HT1080 (cell line): ENCODE measurements around the gene PTPRD. TPM values are rescaled to one million over a fixed set of nuclear protein-coding genes. Genes with fewer than 3 reads are reported as not detected.
"Not testable (repeated sequence)": the region's sequence is repeated elsewhere in the genome, so short reads cannot be mapped to it uniquely, and the experiment has no call there.

Source experiments
- DNase-seq: peaks from one replicate; pipeline ENCODE4 v3.0.0-alpha.2; 2015; ENCODE audit warnings: low read depth
- total RNA-seq: library from RNA; depleted of rRNA; stranded (reverse); fragments of >200 nt; shearing (Covaris generic); gene quantifications from 2 replicates; pipeline ENCODE4 v1.2.3, GENCODE V29; 2014

Gene PTPRD
- total RNA-seq, 1 experiment from 2014 or later = 9.6 TPM

DNA sequence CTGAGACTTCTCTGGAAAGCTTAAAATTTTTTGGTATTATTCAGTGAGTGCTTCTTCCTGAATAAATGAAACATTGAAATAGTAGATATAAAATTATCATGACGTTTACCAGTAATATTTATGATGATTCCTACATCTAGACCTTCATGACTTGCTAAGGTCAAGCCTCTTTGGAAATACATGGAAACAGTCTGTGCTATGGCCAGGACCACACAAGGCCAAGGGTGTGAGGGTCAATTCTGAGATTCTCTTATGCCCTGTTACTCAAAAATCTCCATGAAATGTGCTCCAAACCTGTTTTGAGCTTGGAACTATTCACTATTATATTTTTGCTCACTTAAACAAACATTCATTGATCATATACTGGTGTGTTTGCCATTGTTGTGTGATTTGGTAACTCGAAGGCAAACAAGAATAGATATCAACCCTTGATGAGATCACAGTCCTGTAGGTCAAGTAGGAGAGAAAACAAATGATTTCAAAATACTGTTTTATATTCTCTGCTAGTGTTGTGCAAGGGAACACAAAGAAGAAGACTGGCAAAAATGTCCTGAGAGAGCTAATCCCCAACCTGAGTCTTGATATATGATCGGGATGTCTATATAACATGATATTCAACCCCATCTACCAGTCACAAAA is 1558.3 kb downstream of the PTPRD start:
- DNase-seq = no peak

DNA sequence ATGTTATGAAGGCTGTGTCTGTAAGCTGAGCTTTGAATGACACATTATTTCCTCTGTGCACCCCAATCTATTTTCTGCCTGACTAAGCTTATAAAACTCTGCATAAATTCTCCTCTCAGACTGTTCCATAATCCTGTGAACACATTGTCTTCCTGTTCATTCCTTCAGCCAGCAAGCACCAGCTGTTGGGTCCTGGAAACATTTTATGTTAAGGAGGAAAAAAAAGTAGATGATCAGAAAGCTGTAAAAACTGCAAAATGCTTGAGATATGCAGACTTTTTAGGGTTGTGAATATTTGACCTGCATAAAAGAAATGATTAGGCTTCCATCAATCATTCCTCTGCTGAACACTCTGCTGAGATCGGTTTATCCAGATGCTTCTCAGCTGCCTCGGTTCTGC is 1567.2 kb downstream of the PTPRD start:
- DNase-seq = peak; percentile 30

DNA sequence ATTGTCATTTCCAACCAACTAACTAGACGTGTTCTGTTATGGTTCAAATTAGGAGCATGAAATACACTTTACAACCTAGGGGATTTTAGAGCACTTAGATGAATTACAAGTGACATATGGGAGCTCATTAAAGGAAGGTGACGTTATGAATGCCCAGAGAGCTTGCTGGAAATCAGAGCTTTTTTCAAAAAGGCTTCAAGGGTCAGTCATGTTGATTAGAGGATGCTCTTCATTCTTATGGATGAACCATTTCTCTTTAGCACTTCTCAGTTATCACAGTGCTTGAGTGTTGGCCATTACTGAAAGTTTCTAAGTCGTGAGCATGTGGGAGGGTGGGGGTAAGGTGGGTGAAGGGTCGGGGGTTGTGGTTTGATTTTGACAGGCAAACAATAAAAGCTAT is 1567.7 kb downstream of the PTPRD start:
- DNase-seq = no peak

DNA sequence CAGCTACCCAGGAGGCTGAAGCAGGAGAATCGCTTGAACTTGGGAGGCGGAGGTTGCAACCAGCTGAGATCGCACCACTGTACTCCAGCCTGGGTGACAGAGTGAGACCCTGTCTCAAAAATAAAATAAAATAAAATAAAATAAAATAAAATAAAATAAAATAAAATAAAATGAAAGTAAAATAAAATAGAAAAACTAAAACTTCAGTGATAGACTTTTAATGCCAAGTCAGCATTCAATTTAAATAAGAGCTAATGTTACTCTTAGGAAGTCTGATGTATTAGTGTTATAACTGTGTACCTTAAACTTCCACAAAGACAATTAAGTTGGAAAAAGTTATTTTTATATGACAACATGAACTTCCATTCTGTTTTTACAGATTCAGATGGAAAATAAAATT is 1569.0 kb downstream of the PTPRD start:
- DNase-seq = not testable (repeated sequence)

DNA sequence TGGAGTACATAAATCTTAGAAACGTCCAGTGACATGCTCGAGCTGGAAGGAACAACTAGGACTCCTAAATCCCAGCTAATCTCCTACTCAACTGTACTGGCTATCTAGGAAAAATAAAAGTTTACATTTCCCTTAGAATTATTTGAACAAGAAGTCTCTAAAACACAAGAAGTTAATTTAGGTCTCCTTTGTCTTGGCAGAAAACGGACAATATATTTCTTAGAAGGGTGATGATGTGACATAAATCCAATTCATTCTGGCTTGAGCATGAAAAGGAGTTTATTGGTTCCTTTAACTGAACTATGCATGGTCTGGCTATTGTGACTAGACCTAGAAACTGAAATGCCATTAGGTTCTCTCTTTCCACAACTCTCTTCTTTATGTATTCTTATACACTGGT is 1571.0 kb downstream of the PTPRD start:
- no peak for DNase-seq

DNA sequence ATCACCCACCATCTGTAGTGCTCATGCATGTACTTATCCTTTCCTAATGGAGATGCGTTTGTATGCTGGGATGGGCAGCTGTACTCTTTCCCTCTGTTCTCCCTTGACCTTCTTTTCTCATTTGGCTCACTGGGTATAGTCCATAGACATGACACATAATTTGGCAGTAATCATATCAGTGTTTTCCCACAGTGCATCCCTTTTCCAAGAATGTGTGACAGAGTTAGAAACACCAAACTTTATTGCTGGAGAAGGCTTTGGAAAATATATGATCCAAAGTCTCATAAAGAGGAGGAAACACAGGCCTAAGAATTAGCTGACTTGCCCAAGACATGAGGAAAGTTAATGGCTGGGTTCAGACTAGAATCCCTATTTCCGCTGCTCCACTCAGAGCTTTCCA is 1579.8 kb downstream of the PTPRD start:
- DNase-seq = no peak

DNA sequence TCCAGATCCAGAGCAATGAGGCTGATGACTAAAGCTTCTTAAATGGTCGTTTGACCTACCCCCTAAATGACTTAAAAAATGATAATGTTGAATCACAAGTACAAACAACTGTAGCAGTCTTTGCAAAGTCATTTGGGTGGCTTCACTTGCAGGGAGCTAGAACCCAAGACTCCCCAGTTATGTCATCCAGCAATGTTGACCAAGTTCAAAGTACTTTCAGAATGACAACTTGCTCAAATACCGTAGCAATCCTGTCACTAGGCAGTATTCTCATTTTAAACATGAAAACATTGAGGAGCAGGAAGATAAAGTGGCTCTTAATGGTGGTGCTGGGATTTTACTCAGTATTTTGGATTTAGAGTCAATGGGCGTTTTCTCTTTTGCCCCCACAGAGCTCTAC is 1596.2 kb downstream of the PTPRD start:
- DNase-seq = no peak

DNA sequence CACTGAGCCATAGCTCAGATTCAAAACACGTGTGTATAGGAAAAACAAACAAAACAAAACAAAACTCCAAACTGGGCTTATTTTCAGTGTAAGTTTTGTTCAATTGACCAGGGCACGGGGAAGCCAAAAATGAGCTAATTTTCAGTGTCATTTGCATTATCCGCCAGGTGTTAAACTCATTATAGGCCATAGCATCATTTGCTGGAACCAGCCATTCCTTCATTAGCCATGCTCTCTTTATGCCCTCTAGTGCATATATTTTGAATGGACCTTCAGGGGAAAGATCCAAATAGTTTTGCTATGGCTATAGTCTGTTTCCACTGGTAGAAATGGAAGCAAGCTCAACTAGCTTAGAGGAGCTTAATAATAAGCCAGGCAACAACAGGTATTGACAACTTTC is 1608.0 kb downstream of the PTPRD start:
- DNase-seq = no peak

DNA sequence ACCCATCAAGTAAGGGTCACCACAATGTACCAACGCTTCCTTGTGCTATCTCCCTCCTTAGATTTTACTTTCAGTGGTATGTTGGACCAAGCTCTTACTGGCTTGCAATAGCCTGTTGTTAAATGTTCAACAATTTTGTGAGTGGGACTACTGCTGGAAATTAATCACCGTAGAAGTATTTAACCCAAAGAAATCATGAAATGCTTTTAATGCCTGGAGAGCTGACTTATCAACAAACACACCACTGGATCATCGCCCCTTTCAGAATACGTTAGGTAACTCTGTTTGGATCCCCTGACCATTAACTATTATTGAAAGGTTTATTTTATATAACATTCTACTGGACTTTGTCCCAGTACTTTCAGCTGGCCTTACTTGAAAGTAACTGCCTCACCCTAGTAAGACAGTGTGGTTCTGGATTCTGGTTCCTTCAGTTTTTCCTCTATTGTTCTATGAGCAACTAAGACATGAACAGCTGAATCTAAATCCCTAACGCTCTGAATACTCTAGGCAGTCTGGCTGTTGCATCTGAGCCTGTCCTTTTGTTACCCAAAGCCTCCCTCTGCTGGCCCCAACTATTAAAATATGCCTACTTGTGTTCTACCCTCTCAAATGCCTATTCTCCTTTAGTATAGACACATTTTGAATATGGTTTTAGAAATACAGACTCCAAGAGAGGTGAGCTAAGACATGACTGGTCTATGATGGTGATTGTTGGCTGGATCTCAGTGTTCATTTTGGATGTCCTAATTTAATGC is 1609.8 kb downstream of the PTPRD start:
- DNase-seq = peak; percentile 38

DNA sequence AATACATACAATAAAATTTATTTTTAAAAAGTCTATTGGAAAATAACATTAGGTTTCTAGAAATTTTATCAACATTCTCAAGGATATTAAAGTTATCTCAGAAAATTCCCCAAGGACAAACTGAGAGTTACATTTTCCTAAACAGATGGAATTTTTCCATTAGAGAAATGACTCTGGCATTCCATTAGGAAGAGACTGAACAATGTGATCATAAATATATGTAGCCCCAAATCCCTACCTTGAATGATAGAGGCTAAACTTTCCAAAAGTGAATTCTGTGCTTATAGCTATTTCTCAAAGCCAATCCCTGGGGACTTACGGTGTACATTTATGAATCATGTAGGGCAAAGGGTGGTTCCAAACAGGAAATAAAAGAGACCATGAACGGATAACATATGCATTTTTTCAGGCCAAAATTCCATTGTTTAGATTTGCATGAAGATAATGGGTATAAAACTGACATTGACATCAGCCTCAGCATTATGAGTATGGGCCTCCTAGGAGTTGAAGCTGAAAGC is 1632.2 kb downstream of the PTPRD start:
- peak; percentile 2 for DNase-seq

DNA sequence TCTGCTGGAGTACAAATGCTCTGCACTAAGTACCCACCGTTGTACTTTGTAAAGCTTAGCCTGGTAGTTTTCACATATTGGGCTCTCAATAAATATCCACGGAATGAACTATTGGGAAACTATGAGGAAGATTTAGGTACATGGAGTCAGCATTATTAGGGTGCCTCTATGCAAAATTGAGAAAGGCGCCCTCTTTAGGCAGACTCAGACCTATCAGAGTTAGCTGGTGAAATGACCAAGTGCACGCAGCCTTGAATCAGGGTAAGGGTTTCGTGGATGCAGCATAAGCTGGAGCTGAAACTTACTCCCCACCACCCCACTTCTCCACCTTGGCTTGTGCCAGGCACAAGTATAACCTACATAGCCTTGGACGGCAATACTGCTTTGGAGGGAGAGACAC is 1634.5 kb downstream of the PTPRD start:
- no peak for DNase-seq

DNA sequence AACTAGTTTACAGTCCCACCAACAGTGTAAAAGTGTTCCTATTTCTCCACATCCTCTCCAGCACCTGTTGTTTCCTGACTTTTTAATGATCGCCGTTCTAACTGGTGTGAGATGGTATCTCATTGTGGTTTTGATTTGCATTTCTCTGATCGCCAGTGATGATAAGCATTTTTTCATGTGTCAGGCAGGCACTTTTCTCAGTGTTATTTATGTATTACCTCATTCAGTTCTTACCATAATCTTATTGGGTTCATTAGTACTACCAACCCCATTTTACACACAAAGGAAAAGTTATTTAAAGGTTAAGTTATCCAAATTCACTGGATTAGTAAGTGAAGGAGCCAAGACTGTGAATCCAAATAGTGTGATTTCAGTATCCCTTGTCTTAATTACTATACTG is 1644.5 kb downstream of the PTPRD start:
- not testable (repeated sequence) for DNase-seq

DNA sequence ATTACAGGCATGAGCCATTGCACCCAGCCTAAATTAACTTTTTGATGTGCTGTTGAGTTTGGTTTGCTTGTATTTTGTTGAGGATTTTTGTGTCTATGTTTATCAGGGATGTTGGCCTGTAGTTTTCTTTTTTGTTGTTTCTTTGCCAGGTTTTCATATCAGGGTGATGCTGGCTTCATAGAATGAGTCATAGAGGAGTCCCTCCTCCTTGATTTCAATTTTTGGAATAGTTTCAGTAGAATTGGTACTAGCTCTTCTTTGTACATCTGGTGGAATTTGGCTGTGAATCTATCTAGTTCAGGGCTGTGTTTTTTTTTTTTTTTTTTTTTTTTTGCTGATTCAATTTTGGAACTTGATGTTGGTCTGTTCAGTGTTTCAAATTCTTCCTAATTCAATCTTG is 1648.9 kb downstream of the PTPRD start:
- DNase-seq = no peak

DNA sequence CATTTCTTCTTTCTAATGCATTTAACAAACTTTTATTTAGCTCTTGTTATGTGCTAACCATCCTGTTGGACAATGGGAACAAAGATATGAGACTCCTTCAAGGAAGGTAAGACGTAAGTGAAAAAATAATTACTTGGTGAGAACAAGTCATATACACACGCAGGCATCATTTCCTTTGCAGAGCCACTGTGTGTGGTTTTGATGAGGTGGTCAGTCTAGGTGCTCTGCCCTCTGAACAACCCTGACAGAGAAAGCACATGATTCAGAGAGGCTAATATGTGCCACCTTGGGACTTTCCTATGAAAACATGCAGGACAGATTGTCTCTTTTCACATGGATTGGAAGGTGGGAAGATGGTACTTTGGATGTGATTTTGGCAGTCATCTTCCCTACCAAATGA is 1650.7 kb downstream of the PTPRD start:
- peak; percentile 55 for DNase-seq

DNA sequence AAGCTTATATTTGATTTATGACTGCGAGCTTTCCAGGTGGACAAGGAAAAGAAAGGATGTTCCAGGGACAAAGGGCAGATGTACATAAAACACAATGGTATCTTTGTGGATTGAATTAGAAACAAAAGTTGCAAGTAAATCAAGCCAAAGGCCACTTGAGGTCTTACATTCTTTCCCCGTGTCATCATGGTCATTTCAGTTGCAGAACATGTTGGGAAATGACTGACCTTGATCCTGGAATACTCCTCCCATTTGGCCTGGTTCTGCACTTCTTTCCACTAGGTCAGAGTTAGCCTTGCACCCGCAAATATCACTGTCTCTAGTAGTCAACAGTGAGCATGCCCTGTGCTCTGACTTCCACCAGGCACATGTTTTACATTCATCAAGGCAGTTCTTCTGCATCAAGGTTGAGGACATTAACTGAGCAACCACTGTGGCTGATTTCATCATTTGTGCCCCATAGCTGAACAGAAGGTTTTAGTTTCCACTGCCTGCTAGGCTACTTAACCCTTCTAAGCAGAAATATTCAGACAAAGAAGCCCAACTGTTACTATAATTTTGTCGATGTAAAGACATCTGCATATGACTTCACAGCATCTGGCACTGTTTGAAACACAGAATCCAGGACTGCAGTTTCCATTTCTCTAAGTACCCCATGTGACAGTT is 1651.5 kb downstream of the PTPRD start:
- DNase-seq = no peak

DNA sequence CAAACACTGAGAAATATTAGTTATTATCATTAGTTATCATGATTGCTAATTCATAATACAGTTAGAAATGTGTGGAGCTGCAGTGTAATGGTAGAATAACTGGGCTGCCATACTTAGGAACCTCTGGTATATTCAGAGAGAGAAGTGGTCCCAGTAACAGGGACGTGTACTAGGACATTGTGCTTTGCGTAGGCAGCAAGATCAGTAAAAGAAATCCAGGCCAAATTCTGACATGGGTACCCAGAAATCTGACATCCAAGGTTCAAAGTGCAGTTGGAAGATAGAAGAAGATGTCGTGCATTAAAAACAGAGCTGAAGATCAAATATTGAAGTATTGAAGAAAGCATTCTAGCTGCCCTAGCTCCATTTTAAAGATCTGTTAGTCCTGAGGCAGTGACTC is 1652.5 kb downstream of the PTPRD start:
- no peak for DNase-seq

DNA sequence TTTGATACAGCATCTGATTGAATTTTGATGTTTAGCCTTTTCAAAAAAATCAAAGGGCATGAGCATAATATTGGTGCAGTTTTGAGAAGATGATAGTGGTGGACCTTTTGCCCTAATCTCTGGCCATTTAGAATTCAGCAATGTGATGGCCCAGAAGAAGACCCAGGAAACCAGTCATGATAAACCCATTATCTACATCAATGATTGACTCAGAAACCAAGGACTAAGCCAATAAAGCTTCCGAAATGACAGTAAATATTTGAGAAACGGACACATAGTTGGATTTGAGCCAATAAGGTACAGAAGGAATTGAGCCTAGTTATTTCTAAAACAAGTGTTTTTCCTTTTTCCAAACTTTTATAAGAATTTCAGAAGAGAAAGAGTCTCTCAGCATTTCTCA is 1654.4 kb downstream of the PTPRD start:
- DNase-seq = no peak

DNA sequence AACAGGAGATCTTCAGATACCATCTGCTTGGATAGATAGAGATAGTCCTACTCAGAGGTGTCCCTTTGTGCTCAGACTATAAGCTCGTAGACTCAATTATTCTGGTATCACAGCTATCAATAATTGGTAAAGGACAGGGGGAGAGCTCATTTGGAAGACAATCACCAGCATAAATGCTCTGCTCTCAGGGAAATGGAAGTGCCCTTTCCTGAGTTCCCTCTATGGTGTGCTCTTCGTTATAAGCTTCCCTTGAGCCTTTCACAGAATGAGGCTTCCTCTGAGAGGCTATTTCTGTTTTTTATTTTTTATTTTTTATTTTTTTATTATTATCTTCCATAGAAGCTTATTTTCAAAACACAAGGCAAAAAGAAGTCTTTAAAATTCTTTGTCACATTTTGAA is 1657.5 kb downstream of the PTPRD start:
- DNase-seq = no peak

DNA sequence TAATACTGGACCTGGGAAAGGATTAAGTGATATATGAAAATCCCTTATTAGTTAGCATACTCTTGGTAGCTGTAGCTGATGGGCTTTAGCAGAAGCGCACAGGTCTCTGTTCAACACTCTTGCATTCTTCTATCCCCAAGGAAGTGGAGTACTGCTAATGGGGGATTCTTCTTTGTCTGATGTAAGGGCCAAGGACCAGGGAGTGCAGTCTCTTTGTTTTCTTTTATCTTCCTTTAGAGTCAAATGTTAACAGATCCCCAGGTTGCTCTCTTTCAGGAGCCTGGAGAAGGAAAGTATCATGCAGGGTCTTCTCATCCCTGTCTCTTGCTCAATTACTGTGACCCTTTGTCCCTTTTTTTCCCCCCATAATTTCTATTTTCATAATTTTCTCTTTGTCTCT is 1666.3 kb downstream of the PTPRD start:
- no peak for DNase-seq

DNA sequence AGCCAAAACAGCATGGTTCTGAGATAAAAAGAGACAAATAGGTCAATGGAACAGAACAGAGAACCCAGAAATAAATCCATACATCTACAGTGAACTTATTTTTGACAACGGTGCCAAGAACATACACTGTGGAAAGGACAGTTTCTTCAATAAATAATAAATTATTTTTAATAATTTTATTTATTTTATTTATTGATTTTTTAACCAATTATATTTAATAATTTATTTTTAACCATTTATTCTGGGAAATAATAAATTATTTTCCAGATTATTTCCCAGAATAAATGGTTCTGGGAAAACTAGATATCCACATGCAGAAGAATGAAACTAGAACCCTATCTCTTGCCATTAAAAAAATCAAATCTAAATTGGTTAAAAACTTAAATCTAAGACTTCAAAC is 1669.4 kb downstream of the PTPRD start:
- no peak for DNase-seq

DNA sequence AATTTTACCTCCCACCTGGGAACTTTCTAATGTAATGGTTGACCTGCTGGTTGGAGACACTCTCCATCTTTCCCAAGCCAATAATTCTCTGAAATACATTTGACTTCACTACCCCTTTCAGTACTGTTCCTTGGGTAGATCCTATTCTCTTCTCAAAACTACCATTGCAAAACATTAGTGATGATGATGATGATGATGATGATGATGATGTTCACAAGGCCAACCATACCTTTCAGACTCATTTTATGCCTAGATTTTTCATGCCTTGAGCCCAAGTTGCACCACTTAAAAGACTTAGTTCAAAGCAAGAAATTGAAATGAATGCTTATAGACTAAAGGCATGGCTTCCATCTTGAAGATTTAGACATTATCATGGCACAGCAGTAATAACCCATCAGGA is 1672.2 kb downstream of the PTPRD start:
- DNase-seq = no peak

DNA sequence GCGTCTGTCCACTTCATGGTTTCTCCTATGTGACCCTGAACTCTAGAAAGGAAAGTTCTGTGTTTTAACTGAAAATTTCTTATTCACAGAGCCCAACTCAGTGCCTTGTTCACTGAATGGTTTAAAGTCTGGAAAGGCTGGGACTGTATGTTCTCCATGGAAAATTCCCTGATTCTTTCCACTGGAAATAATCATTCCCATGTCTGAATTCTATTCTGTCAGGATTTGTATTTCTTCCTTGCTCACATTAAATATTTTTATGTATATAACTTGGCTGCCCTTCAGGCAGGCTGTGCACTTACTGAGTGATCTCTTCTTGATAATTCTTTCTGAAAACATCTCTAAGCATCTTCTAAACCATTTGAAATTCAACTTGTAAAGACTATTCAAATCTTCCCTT is 1686.3 kb downstream of the PTPRD start:
- DNase-seq = no peak

DNA sequence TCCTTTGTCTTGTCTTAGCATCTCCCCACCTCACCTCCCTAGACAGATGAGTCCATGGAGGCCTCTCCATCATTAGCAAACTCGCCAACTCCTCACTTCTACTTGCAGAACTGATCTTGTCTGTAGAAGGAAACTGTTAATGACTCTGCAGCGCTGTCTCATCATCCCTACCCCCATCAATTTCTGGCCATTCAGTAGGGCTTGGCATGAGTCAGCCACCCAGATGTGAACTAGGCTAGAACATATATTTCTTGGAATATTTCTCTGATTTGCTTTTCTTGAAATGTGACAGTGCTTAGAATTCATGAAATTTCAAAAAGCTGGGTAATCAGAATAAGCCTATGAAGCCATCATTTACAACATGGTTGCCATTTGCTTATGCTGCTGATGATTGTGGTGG is 1688.2 kb downstream of the PTPRD start:
- peak; percentile 76 for DNase-seq
